ENCODE results near the gene VSIR. TPM values are rescaled to one million over a fixed set of nuclear protein-coding genes. Genes with fewer than 3 reads are reported as not detected.

Gene VSIR
- total and polyA plus RNA-seq, 10 of the 15 experiments (the other 5 are each of a cell fraction or from before 2014, with no cell fraction given) = 0.19 to 12.5 (median 6.7) TPM

DNA sequence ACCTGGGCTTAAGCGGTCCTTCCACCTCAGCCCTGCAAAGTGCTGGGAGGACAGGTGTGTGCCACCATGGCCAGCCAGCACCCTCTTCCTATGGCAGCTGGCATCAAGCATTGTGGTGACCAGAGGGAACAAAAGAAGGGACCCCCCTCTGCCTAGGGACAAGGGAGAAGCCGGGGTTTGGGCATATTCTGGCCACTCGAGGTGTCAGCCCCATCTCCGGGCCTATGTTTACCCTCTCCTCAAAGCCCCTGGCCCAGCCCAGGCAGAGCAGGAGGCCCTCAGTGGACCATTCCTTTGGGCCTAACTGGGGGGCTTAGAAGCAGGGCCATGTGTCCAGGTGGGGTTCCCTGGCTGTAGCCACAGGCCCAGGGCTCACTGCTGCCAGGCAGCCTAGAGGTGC is 23.9 kb downstream of the VSIR start:
- ChIA-PET SMC1A (ENCODE audit: uncharacterized antibody, unreplicated experiment) (interaction anchor here (1.1 to 1.4 kb wide), 2 partner anchors 17 to 18 kb away, joined by 4 to 5 read pairs; no protein-coding TSS in a partner anchor), RAD21 (ENCODE audit: unreplicated experiment) (interaction anchor here (1.4 to 2.5 kb wide), 2 partner anchors 14 to 19 kb away, joined by 3 to 6 read pairs; no protein-coding TSS in a partner anchor), CTCF (interaction anchor here (0.6 to 2.1 kb wide), 3 partner anchors 24 to 56 kb away, joined by 3 to 8 read pairs (median 3); partner anchors contain the start of gene VSIR), POLR2A (interaction anchor here (1.5 to 2.5 kb wide), 3 partner anchors 9 to 24 kb away, joined by 6 to 10 read pairs (median 9); partner anchors contain the start of gene VSIR)
- Histone ChIP-seq H3K4me3 (no peak overlapping the region), H3K9ac (ENCODE audit: control insufficient read depth, insufficient read depth, low read length) (peak overlapping the region; percentile 54), H3K79me2 (ENCODE audit: control insufficient read depth, insufficient read depth, low read length) (no peaks in the 10 kb centered on the region), H3K27ac (ENCODE audit: control insufficient read depth, insufficient read depth) (peak overlapping the region; percentile 77), H2AFZ (ENCODE audit: control insufficient read depth, low read depth, low read length) (no peak overlapping the region), H4K20me1 (ENCODE audit: control insufficient read depth, insufficient read depth) (no peaks in the 10 kb centered on the region), H3K36me3 (ENCODE audit: control insufficient read depth in 2 of 2, insufficient read depth in 2 of 2, low read length in 1 of 2) (peaks cover 0 to 2% of the 10 kb centered on the region in 2 experiments; a peak in 1 of 4 replicates), H3K4me2 (ENCODE audit: control insufficient read depth, insufficient read depth) (no peak overlapping the region), H3K9me3 (replicated peaks; ENCODE audit: control insufficient read depth, insufficient read depth, low read length) (no peaks in the 10 kb centered on the region), H3K27me3 (replicated peaks in 1 of 2; ENCODE audit: control insufficient read depth in 2 of 2, insufficient read depth in 2 of 2, low read length in 1 of 2) (no peaks in the 10 kb centered on the region), H3K4me1 (ENCODE audit: control insufficient read depth, insufficient read depth, low read length) (peaks cover 56% of the 10 kb centered on the region)
- FAIRE-seq (no peak), ATAC-seq (no peak), DNase-seq (ENCODE audit: low read depth, low spot score) (no peak)
- in situ Hi-C loops (cut with MboI) (no loop called here), intact Hi-C loops (cut with micrococcal nuclease; ENCODE audit: unreplicated experiment) (loop anchor here (2.0 kb wide), 1 partner anchor 19 kb away; no protein-coding TSS in a partner anchor)
- BruUV-seq (replicated peaks) = no TSS peak
- 96% methylated on average over 4 of the region's 4 CpGs for WGBS (ENCODE audit: insufficient coverage, insufficient replicate concordance, low lambda C conversion rate, missing lambda C conversion rate)
- no peak for TF ChIP-seq IKZF2 (IDR thresholded peaks at IDR 0.05)
- TF ChIP-seq SRF (IDR thresholded peaks at IDR 0.05; ENCODE audit: low read depth in 2 of 2, low read length in 2 of 2) = no peak
- no peak for TF ChIP-seq BACH1 (IDR thresholded peaks at IDR 0.05; ENCODE audit: borderline replicate concordance)
- TF ChIP-seq, protein P1, sequence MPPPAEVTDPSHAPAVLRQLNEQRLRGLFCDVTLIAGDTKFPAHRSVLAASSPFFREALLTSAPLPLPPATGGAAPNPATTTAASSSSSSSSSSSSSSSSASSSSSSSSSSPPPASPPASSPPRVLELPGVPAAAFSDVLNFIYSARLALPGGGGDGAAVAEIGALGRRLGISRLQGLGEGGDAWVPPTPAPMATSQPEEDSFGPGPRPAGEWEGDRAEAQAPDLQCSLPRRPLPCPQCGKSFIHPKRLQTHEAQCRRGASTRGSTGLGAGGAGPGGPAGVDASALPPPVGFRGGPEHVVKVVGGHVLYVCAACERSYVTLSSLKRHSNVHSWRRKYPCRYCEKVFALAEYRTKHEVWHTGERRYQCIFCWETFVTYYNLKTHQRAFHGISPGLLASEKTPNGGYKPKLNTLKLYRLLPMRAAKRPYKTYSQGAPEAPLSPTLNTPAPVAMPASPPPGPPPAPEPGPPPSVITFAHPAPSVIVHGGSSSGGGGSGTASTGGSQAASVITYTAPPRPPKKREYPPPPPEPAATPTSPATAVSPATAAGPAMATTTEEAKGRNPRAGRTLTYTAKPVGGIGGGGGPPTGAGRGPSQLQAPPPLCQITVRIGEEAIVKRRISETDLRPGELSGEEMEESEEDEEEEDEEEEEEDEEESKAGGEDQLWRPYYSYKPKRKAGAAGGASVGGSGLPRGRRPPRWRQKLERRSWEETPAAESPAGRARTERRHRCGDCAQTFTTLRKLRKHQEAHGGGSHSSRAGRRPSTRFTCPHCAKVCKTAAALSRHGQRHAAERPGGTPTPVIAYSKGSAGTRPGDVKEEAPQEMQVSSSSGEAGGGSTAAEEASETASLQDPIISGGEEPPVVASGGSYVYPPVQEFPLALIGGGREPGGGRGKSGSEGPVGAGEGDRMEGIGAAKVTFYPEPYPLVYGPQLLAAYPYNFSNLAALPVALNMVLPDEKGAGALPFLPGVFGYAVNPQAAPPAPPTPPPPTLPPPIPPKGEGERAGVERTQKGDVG (CRISPR knock-in tag; IDR thresholded peaks at IDR 0.05) = no peak
- TF ChIP-seq, protein P2, sequence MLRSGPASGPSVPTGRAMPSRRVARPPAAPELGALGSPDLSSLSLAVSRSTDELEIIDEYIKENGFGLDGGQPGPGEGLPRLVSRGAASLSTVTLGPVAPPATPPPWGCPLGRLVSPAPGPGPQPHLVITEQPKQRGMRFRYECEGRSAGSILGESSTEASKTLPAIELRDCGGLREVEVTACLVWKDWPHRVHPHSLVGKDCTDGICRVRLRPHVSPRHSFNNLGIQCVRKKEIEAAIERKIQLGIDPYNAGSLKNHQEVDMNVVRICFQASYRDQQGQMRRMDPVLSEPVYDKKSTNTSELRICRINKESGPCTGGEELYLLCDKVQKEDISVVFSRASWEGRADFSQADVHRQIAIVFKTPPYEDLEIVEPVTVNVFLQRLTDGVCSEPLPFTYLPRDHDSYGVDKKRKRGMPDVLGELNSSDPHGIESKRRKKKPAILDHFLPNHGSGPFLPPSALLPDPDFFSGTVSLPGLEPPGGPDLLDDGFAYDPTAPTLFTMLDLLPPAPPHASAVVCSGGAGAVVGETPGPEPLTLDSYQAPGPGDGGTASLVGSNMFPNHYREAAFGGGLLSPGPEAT (IDR thresholded peaks at IDR 0.05; ENCODE audit: low read depth) = no peak
- no peak for TF ChIP-seq NBN (IDR thresholded peaks at IDR 0.05)
- TF ChIP-seq ZSCAN29 (IDR thresholded peaks at IDR 0.05) = no peak
- no peak for TF ChIP-seq SUZ12 (IDR thresholded peaks at IDR 0.05; ENCODE audit: unreplicated experiment)
- TF ChIP-seq POLR2A (IDR thresholded peaks at IDR 0.05; ENCODE audit: low read depth, low read length) = no peak
- no peak for TF ChIP-seq ASH2L (IDR thresholded peaks at IDR 0.05; ENCODE audit: borderline replicate concordance, low read depth)
- TF ChIP-seq, protein P3, sequence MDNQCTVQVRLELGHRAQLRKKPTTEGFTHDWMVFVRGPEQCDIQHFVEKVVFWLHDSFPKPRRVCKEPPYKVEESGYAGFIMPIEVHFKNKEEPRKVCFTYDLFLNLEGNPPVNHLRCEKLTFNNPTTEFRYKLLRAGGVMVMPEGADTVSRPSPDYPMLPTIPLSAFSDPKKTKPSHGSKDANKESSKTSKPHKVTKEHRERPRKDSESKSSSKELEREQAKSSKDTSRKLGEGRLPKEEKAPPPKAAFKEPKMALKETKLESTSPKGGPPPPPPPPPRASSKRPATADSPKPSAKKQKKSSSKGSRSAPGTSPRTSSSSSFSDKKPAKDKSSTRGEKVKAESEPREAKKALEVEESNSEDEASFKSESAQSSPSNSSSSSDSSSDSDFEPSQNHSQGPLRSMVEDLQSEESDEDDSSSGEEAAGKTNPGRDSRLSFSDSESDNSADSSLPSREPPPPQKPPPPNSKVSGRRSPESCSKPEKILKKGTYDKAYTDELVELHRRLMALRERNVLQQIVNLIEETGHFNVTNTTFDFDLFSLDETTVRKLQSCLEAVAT (IDR thresholded peaks at IDR 0.05) = no peak
- TF ChIP-seq POLR2AphosphoS5 (IDR thresholded peaks at IDR 0.05; ENCODE audit: low read length) = no peak
- TF ChIP-seq, protein P4, sequence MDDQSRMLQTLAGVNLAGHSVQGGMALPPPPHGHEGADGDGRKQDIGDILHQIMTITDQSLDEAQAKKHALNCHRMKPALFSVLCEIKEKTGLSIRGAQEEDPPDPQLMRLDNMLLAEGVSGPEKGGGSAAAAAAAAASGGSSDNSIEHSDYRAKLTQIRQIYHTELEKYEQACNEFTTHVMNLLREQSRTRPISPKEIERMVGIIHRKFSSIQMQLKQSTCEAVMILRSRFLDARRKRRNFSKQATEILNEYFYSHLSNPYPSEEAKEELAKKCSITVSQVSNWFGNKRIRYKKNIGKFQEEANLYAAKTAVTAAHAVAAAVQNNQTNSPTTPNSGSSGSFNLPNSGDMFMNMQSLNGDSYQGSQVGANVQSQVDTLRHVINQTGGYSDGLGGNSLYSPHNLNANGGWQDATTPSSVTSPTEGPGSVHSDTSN (IDR thresholded peaks at IDR 0.05; ENCODE audit: insufficient replicate concordance, low read depth, low read length) = no peak
- no peak for TF ChIP-seq LARP7 (IDR thresholded peaks at IDR 0.05)
- no peak for TF ChIP-seq SIN3A (IDR thresholded peaks at IDR 0.05; ENCODE audit: low read depth, low read length)
